ENCODE results near the gene TPRN.

The TPRN gene

GRCh38 chr9:137170486-137171148 lies 29.9 kb downstream of the TPRN start:
- no peak for DNase-seq

GRCh38 chr9:137169896-137170358 lies 30.6 kb downstream of the TPRN start, which contains the start of gene LRRC26:
Gene LRRC26, minus strand, starts transcription at chr9:137170051. Its CDS starts 108 bp downstream, at chr9:137169943.
- DNase-seq, result no peak

- DNase-seq, result peak; percentile 48
Measured at GRCh38 chr9:137168904-137169856, 31.4 kb downstream of the TPRN start.

GRCh38 chr9:137168573-137168903 lies 32.0 kb downstream of the TPRN start:
- no peak for DNase-seq

GRCh38 chr9:137167747-137168572 lies 32.6 kb downstream of the TPRN start:
- DNase-seq, result no peak

- no peak for DNase-seq
Measured at GRCh38 chr9:137167277-137167746, 33.2 kb downstream of the TPRN start.

- no peak for DNase-seq
Measured at GRCh38 chr9:137166380-137167229, 33.9 kb downstream of the TPRN start.

GRCh38 chr9:137165250-137165836 lies 35.2 kb downstream of the TPRN start:
- no peak for DNase-seq

- DNase-seq, result no peak
Measured at GRCh38 chr9:137164370-137165249, 35.9 kb downstream of the TPRN start.

- no peak for DNase-seq
Measured at GRCh38 chr9:137163805-137164204, 36.7 kb downstream of the TPRN start.

- no peak for DNase-seq
Measured at GRCh38 chr9:137163365-137163715, 37.2 kb downstream of the TPRN start.

- peak; percentile 35 for DNase-seq
Measured at GRCh38 chr9:137162505-137163364, 37.8 kb downstream of the TPRN start.

- no peak for DNase-seq
Measured at GRCh38 chr9:137161558-137162486, 38.7 kb downstream of the TPRN start.

- no peak for DNase-seq
Measured at GRCh38 chr9:137160716-137161557, 39.6 kb downstream of the TPRN start.

GRCh38 chr9:137160054-137160425 lies 40.5 kb downstream of the TPRN start:
- DNase-seq, result no peak

- DNase-seq, result no peak
Measured at GRCh38 chr9:137159105-137160053, 41.2 kb downstream of the TPRN start.
